ENCODE measurements around the gene IGFBP6.

The IGFBP6 gene

GRCh38 chr12:53097564-53098353, at the start of gene IGFBP6:
Gene IGFBP6 (plus strand): TSS chr12:53097667. CDS start chr12:53097718, 51 bp downstream.
- DNase-seq = no peak

GRCh38 chr12:53048033-53048779, 49.3 kb upstream of the IGFBP6 start:
- DNase-seq = no peak

- DNase-seq = no peak
Observed at GRCh38 chr12:53048780-53049401, 48.6 kb upstream of the IGFBP6 start.

GRCh38 chr12:53049571-53050318, 47.7 kb upstream of the IGFBP6 start, which contains the start of gene TNS2:
Gene TNS2 (plus strand): TSS chr12:53050065. CDS start chr12:53050186, 121 bp downstream.
- no peak for DNase-seq

GRCh38 chr12:53050426-53051057, 46.9 kb upstream of the IGFBP6 start:
- no peak for DNase-seq

GRCh38 chr12:53051058-53051880, 46.2 kb upstream of the IGFBP6 start:
- no peak for DNase-seq

- DNase-seq = no peak
Observed at GRCh38 chr12:53051881-53052412, 45.5 kb upstream of the IGFBP6 start.

GRCh38 chr12:53052419-53053217, 44.8 kb upstream of the IGFBP6 start:
- no peak for DNase-seq

- no peak for DNase-seq
Observed at GRCh38 chr12:53053218-53054111, 44.0 kb upstream of the IGFBP6 start.

- DNase-seq = no peak
Observed at GRCh38 chr12:53054112-53054878, 43.2 kb upstream of the IGFBP6 start.

- no peak for DNase-seq
Observed at GRCh38 chr12:53055471-53056266, 41.8 kb upstream of the IGFBP6 start.

GRCh38 chr12:53056296-53056695, 41.2 kb upstream of the IGFBP6 start:
- no peak for DNase-seq

- no peak for DNase-seq
Observed at GRCh38 chr12:53056901-53057300, 40.6 kb upstream of the IGFBP6 start.

- DNase-seq = no peak
Observed at GRCh38 chr12:53057816-53058500, 39.5 kb upstream of the IGFBP6 start.

GRCh38 chr12:53058674-53059433, 38.6 kb upstream of the IGFBP6 start:
- no peak for DNase-seq

- no peak for DNase-seq
Observed at GRCh38 chr12:53059434-53060063, 37.9 kb upstream of the IGFBP6 start.

Measured in GOT3 (cell line).